NCI-H446 treated with DMSO at 0.1 percent for 48 hours (cell line): Measurements from ENCODE around the gene CASP10.

Source experiments
- DNase-seq: peaks from one replicate; lab custom pipeline; 2025; lab: John Stamatoyannopoulos, UW

The CASP10 gene

DNA sequence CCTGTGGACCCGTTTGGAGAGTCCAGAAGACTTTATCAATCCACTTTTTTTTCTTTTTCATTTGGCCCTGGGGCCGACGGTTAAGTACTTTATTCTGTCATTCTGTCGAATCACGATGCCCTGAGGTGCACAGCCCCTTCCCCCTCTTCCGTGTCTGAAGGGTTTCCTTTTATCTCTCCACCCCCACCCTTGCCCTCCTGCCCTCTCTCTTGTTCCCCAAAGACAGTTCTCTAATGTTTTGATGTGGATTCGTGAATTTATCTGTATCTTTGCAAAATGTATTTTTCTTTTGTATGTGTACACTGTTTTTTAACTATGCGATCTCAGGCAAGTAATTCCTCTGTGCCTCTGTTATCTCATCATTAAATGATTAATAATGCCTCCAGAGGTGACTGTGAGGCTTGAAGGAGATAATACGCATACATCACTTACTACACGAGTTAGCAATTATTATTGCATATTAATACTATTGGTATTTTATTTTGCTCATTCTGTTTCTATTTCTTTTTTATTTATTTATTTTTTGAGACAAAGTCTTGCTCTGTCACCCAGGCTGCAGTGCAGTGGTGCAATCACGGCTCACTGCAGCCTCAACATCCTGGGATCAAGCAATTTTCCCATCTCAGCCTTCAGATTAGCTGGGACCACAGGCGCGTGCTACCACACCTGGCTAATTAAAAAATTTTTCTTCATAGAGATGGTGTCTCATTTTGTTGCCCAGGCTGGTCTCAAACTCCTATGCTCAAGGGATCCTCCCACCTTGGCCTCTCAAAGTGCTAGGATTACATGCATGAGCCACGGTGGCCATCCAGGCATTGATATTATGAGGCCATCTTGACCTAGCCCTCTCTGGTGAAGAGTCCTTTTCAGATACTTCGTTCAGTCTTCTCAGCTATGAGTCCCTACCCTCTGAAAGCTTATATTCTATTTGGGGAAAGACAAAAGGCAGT is 76.0 kb downstream of the CASP10 start:
- DNase-seq = no peak

GRCh38 chr2:201260302-201260800 is 77.4 kb downstream of the CASP10 start, which contains the start of gene CASP8:
Gene CASP8 (plus strand): TSS chr2:201260536. CDS start chr2:201266487, 5,951 bp downstream.
- no peak for DNase-seq

- DNase-seq = no peak
These were observed 78.5 kb downstream of the CASP10 start for GRCh38 chr2:201261471-201261870.

DNA sequence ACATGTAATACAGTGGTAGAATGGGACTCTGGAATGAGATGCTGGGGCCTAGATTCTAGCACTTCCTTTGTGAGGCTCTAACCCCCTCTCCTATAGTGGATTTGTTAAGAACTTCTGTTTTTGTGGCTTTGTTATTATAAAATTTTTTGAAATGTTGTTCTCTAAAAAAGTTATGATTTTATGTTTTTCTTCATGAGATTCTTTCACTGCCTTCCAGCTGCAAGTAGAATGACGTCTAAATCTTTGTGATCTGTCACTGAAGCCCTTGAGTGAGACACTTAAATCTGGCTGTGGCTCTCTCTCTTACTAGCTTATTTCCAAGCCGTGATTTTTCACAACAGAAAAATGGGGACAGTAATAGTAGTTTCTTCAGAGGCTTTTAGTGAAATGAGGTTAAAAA is 79.0 kb downstream of the CASP10 start:
- DNase-seq = no peak

DNA sequence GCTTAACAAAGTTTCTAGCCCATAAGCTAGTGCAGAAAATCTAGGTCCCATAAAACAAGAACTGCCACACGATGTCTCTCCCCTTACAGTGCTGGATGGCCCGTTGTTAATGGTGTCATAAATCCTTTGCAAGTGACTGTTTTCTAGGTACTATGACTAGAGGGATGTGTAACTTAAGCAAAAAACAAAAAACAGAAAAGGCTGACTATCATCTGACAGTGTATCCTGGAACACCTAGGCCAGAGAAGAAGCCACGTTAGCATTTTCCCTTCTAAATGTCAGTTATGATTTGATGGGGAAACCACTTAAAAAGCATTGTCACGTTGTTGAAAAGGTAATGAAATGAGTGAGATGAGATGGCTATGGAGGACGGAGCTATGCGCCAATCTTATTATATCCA is 79.8 kb downstream of the CASP10 start:
- DNase-seq = no peak

DNA sequence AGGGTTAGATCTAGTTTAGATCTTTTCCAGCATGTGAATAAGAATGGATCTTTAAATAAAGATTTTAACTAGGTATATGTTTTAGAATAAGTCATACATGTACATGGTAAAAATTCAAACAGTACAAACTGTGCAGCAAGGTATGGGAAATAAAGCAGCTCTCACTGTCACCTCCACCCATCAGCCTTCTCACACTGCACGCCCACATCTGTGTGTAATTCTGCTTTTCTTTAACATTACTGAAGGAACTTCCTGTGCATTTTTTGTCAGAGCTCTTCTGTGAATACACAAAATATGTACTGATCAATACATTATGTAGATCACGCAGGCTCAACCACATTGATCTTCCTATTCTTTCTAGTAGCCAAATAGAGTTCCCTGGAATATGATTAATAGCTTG is 80.8 kb downstream of the CASP10 start:
- no peak for DNase-seq

DNA sequence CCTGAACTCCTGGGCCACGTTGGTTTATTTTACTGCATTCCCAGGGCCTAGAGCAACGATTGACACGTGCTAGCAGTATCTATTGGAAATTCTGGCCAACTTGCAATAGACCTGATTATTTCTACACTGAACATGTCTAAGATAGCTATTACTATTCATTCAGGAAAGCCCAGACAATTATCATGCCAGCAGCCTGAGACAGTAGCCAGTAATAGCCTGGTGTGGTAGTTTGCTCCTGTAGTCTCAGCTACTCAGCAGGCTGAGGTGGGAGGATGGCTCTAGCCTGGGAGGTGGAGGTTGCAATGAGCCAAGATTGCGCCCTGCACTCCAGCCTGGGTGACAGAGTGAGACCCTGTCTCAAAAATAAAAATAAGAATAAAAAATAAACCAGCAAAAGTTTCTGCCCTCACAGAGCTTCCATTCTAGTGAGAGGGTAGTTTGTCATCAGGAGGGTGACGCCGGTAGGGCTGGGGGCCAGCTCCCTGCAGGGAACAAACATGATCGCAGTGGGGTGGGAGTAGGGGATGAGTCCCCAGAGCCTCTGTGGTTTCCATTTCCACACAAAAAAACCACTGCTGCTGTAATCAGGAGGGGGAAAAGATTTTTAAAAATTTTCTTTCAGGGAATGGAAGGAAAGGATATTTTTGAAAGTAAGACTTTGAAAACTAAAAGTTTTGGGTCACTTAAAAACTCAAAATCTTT is 81.7 kb downstream of the CASP10 start:
- no peak for DNase-seq

GRCh38 chr2:201266629-201267028 is 83.7 kb downstream of the CASP10 start:
- no peak for DNase-seq

DNA sequence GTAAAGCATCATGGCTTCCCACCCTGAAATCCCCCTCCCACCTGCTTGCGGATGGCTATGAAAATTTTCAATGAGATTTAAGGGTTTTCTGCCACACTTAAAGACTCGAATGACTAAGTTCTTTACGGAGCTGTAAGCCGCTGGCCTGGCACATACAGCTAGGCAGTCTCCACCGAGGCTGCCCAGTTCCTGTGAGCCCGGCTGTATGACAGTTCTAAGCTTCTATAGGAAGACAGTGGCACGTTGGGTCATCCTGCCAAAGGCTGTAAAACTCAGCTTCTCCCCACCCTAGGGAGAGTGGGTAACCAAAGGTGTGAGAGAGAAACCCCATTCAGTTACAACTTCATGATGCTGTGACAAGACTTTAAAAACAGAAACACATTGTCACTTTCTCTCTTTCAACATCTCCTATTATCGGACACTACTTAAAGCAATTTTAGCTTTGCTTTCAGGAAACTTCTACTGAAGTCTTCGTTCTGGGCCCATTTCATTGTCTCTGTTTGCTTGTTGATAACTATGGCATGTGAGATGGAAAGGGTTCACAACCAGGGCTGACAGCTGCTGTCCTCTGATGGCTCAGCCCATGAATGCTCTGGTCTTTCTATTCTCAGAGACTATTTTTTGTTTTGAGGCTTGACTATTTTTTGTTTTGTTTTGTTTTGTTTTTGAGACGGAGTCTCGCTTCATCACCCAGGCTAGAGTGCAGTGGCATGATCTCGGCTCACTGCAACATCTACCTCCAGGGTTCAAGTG is 84.5 kb downstream of the CASP10 start:
- no peak for DNase-seq

DNA sequence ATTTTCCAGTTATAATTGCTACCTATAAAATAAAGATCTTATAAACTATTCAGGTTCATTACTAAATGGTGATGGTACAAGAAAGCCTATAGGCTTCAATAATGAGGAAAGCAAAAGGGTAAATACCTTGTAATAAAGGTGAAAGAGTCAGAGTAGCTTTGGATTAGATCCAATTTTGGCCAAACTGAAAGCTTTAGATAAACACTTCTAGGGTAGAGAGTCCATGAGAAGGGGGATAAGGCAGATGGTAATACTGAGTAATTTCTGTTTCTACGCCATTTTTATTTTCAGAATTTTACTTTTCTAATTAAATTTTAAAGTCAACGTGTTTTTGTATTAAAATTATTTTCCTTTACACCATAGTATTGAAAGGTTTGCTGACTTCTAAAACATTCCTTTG is 86.8 kb downstream of the CASP10 start:
- no peak for DNase-seq

GRCh38 chr2:201270293-201271001 is 87.5 kb downstream of the CASP10 start:
- DNase-seq = no peak

- no peak for DNase-seq
These were observed 89.0 kb downstream of the CASP10 start for GRCh38 chr2:201271917-201272316.

DNA sequence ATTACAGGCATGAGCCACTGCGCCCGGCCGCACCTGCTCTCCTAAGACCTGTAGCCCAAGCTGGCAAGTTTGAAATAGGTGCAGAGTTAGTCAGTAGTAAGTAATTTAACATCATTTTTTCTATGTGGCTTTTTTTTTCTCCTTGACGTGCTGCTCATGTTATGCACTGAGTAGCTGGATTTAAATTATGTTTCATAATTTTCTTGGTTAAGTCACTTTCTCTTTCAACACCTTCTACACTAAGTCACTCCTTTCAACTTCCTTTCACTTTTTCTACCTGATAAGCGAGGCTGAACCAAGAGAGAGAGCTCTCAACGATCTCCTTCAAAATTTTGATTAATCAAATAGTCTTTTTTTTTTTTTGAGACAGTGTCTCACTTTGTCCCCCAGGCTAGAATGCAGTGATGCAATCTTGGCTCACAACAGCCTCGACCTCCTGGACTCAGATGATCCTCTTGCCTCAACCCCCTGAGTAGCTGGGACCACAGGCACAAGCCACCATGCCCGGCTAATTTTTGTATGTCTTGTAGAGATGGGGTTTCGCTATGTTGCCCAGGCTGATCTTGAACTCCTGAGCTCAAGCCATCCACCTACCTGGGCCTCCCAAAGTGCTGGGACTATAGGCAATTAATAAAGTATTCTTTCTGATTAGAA is 90.5 kb downstream of the CASP10 start:
- DNase-seq = no peak

GRCh38 chr2:201275069-201275468 is 92.1 kb downstream of the CASP10 start:
- DNase-seq = no peak

- no peak for DNase-seq
These were observed 93.0 kb downstream of the CASP10 start for GRCh38 chr2:201275990-201276389.

DNA sequence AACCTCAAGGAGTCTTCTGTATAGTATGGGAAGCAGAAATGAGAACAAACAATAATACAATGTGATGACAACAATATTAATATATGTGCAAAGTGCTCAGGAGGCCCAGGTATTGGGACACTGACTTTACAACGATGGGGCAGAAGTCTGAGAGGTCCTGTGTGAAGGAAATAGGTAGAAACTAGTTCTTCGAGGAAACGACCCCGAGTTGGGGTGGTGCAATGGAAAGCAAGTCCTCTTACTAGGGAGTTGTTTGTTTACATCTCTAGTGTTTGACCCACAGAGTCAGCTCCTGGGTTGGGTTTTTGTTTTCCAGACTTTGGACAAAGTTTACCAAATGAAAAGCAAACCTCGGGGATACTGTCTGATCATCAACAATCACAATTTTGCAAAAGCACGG is 93.6 kb downstream of the CASP10 start:
- no peak for DNase-seq
